NCI-H1417 (cell line): ENCODE results near the gene MRFAP1L1.
"Not testable (repeated sequence)": the region's sequence is repeated elsewhere in the genome, so short reads cannot be mapped to it uniquely, and the experiment has no call there.

Experiments
- DNase-seq, 3 experiments: peaks; one replicate each; lab custom pipeline; 2025; lab: John Stamatoyannopoulos, UW

The MRFAP1L1 gene

GRCh38 chr4:6688879-6689505, 20.7 kb downstream of the MRFAP1L1 start:
- no peak for DNase-seq

- peak in 2 of 3 experiments; percentile 23 to 26 for DNase-seq
These were observed 21.5 kb downstream of the MRFAP1L1 start for GRCh38 chr4:6687947-6688878.

- no peak for DNase-seq
These were observed 23.4 kb downstream of the MRFAP1L1 start for GRCh38 chr4:6686104-6686787.

- DNase-seq = no peak
These were observed 25.0 kb downstream of the MRFAP1L1 start for GRCh38 chr4:6684656-6685055.

- no peak for DNase-seq
These were observed 26.6 kb downstream of the MRFAP1L1 start for GRCh38 chr4:6682862-6683590.

- no peak for DNase-seq
These were observed 28.5 kb downstream of the MRFAP1L1 start for GRCh38 chr4:6681191-6681590.

- no peak for DNase-seq
These were observed 29.2 kb downstream of the MRFAP1L1 start for GRCh38 chr4:6680372-6681034.

GRCh38 chr4:6676722-6677558, 32.7 kb downstream of the MRFAP1L1 start:
- DNase-seq = no peak

- DNase-seq = peak; percentile 58 to 79 (median 66)
These were observed 35.0 kb downstream of the MRFAP1L1 start for GRCh38 chr4:6674500-6675149.

GRCh38 chr4:6673660-6674499, 35.8 kb downstream of the MRFAP1L1 start:
- peak; percentile 92 to 97 (median 97) for DNase-seq

- DNase-seq = peak in 1 of 3 experiments; percentile 83
These were observed 36.4 kb downstream of the MRFAP1L1 start for GRCh38 chr4:6673191-6673659.

GRCh38 chr4:6672541-6673190, 37.0 kb downstream of the MRFAP1L1 start:
- DNase-seq = not testable (repeated sequence)

- no peak for DNase-seq
These were observed 37.5 kb downstream of the MRFAP1L1 start for GRCh38 chr4:6672131-6672530.

GRCh38 chr4:6671648-6672047, 38.0 kb downstream of the MRFAP1L1 start:
- DNase-seq = no peak

GRCh38 chr4:6668391-6668790, 41.3 kb downstream of the MRFAP1L1 start:
- DNase-seq = no peak

- DNase-seq = no peak
These were observed 44.4 kb downstream of the MRFAP1L1 start for GRCh38 chr4:6665320-6665654.

- DNase-seq = no peak
These were observed 45.9 kb downstream of the MRFAP1L1 start for GRCh38 chr4:6663596-6664393.

GRCh38 chr4:6662591-6662990, 47.1 kb downstream of the MRFAP1L1 start:
- DNase-seq = no peak
